Right cardiac atrium (tissue), 5 donors: ENCODE data around the gene HIKESHI. TPM values are rescaled to one million over a fixed set of nuclear protein-coding genes. Genes with fewer than 3 reads are reported as not detected.

Source experiments
- ATAC-seq, 2 donors: fragments of 200-7000 bp; cut with Tn5 transposase; one replicate each; pipeline versions ENCODE4 v1.8.0 to v1.9.1; 2020; ENCODE audit warnings: moderate library complexity in 2 of 2, mild to moderate bottlenecking in 1 of 2
- DNase-seq, 3 donors: peaks; one replicate each; pipeline ENCODE4 v3.0.0-alpha.2; 2020
- H3K27ac ChIP-seq: one replicate; pipeline ENCODE4 v1.5.1; 2013; ENCODE audit warnings: mild to moderate bottlenecking, low read length, control low read depth, moderate library complexity
- H3K27me3 ChIP-seq: one replicate; pipeline ENCODE4 v1.6.1; 2013; ENCODE audit not compliant: control insufficient read depth, insufficient read depth
- H3K4me1 ChIP-seq: one replicate; pipeline ENCODE4 v1.6.1; 2013; ENCODE audit warnings: low read length; ENCODE audit not compliant: control insufficient read depth, insufficient read depth
- H3K4me3 ChIP-seq: one replicate; pipeline ENCODE4 v1.5.1; 2013; ENCODE audit warnings: low read length, control low read depth
- H3K9me3 ChIP-seq: one replicate; pipeline ENCODE4 v1.6.1; 2013; ENCODE audit warnings: low read length; ENCODE audit not compliant: control insufficient read depth
- WGBS: extraction: QIAGEN DNeasy Blood & Tissue Kit; methylation state at CpG from one replicate; pipeline ENCODE4 v1.1.7; 2013; 5-methylcytosine and 5-hydroxymethylcytosine counted together
- intact Hi-C, 4 donors: fragments of 100-400 bp; cut with DNase I; formaldehyde crosslinking; loops; one replicate each; pipeline versions ENCODE4 v1.11.0 to v1.14.0; 2022 to 2023
- long read RNA-seq, 4 donors: library from polyadenylated mRNA; unstranded; transcript quantifications; one replicate each; pipeline ENCODE4 v2.0.0, GENCODE V29; 2020 to 2021
- polyA plus RNA-seq: library from polyadenylated mRNA; stranded (reverse); fragments of 200-250 nt; gene quantifications from one replicate; pipeline ENCODE4 v1.2.3, GENCODE V29; 2013
- total RNA-seq, 4 donors: library from RNA; stranded (reverse); fragmentation: NEBNext Ultra II Directional; extraction: Animal tissue kit (Norgen Biotek cat#: 25700); gene quantifications; one replicate each; pipeline ENCODE4 v1.2.1, GENCODE V29; 2021
- donor health status: healthy with polysubstance abuse.
- donor health status: DM: no; HTN: yes; CAD: no.
- donor health status: DM: no; HTN: no; CAD: no.
- donor health status: DM: no; HTN: yes; CAD: no; lungs with severe emphysema.
- donor health status: DM: yes; HTN: yes; CAD: no.

The HIKESHI gene
- total RNA-seq (10 to 100 TPM; 43.7 to 47.7 (median 44.3) TPM), polyA plus RNA-seq (54.8 TPM)
- long read RNA-seq, donor 1, transcript HIKESHI-201 (5 exons, 1,113 nt) = major isoform, 21 of 27 reads
- long read RNA-seq, donor 1, partial matches to known transcripts = 2 of 27 reads
- long read RNA-seq, donor 1, other reads (novel, unspliced or antisense) = 1 of 27 reads
- long read RNA-seq, donor 2, transcript HIKESHI-201 (5 exons, 1,113 nt) = major isoform, 13 of 18 reads
- long read RNA-seq, donor 2, partial matches to known transcripts = 1 of 18 reads
- long read RNA-seq, donor 2, other reads (novel, unspliced or antisense) = 2 of 18 reads
- long read RNA-seq, donor 3, transcript HIKESHI-201 (5 exons, 1,113 nt) = major isoform, 23 of 38 reads
- long read RNA-seq, donor 3, partial matches to known transcripts = 7 of 38 reads
- long read RNA-seq, donor 3, other reads (novel, unspliced or antisense) = 4 of 38 reads
- long read RNA-seq, donor 4, transcript HIKESHI-201 (5 exons, 1,113 nt) = major isoform, 9 of 13 reads
- long read RNA-seq, donor 4, partial matches to known transcripts = 0 of 13 reads
- long read RNA-seq, donor 4, other reads (novel, unspliced or antisense) = 2 of 13 reads

DNA sequence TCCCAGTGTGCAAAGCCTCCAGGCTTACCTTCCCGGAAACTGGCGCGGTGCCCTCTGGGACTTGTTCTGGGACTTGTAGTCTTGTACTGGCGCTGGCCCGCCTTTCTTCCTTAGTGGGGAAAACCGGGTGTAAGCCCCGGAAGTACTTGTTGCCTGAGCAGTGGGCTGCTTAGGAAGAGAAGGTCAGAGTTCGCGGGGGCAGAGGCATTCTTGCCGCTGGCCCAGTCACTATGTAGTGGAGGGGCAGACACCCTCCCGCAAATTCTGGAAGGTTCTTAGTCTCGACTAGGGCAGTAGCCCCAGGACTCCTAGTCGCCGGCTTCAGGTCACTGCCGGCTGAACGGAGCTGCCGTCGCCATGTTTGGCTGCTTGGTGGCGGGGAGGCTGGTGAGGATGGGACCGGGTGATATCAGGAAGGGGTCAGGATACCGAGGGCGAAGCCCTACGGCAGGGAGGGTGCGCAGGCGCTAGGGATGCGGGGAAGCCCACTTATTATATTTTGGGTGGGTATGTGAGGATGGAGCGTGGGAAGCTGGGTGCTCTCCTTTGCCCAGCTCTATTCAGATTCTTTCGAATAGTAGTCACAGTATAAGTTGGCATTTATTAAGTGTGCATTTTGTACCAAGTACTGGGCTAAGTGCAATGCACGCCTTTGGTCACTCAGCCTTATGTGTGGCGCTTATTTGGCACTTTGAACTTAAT lies at the start of gene HIKESHI:
TSS of gene HIKESHI (plus strand) at position 149 of the 702 bp plus-strand sequence. CDS start at position 358, 209 bp downstream.
- Histone ChIP-seq H3K9me3 (no peaks in the 10 kb centered on the region), H3K27ac (peak within 1 kb of the TSS; percentile 65), H3K27me3 (no peaks in the 10 kb centered on the region), H3K4me1 (no peaks in the 10 kb centered on the region), H3K4me3 (peak within 1 kb of the TSS; percentile 91)
- intact Hi-C loops = no loop called here
- WGBS = under 1% methylated on average over 30 of the region's 30 CpGs
- peak; percentile 99 to 100 for ATAC-seq
- DNase-seq = peak; percentile 100

GRCh38 chr11:86255896-86256295 lies 46.1 kb upstream of the HIKESHI start:
- WGBS = 96% methylated on average over 1 of the region's 1 CpG
- H3K27ac ChIP-seq = no peak overlapping the region
- H3K4me3 ChIP-seq = no peak overlapping the region
- no peaks in the 10 kb centered on the region for H3K9me3 ChIP-seq
- H3K4me1 ChIP-seq = no peaks in the 10 kb centered on the region
- ATAC-seq = no peak
- H3K27me3 ChIP-seq = no peaks in the 10 kb centered on the region
- DNase-seq = no peak
- intact Hi-C loops = no loop called here

- DNase-seq (no peak), ATAC-seq (no peak)
- no peaks in the 10 kb centered on the region for H3K9me3 ChIP-seq
- no peaks in the 10 kb centered on the region for H3K4me1 ChIP-seq
- intact Hi-C loops = no loop called here
- no peak overlapping the region for H3K27ac ChIP-seq
- 70% methylated on average over 6 of the region's 6 CpGs for WGBS
- no peak overlapping the region for H3K4me3 ChIP-seq
- H3K27me3 ChIP-seq = no peaks in the 10 kb centered on the region
Measured at GRCh38 chr11:86256608-86257007, 45.4 kb upstream of the HIKESHI start.

- Histone ChIP-seq H3K4me3 (no peak overlapping the region), H3K27ac (no peak overlapping the region), H3K4me1 (no peaks in the 10 kb centered on the region), H3K9me3 (no peaks in the 10 kb centered on the region), H3K27me3 (no peaks in the 10 kb centered on the region)
- intact Hi-C loops = no loop called here
- ATAC-seq = no peak
- DNase-seq = no peak
Measured at GRCh38 chr11:86257446-86257845, 44.6 kb upstream of the HIKESHI start.

GRCh38 chr11:86259730-86260129 lies 42.3 kb upstream of the HIKESHI start:
- WGBS = 60% methylated on average over 1 of the region's 1 CpG
- intact Hi-C loops = no loop called here

GRCh38 chr11:86261328-86261727 lies 40.7 kb upstream of the HIKESHI start:
- no peaks in the 10 kb centered on the region for H3K9me3 ChIP-seq
- no peak for DNase-seq
- ATAC-seq = no peak
- H3K4me3 ChIP-seq = no peak overlapping the region
- WGBS = 90% methylated on average over 3 of the region's 3 CpGs
- H3K27ac ChIP-seq = no peak overlapping the region
- H3K4me1 ChIP-seq = no peaks in the 10 kb centered on the region
- intact Hi-C loops = no loop called here
- no peaks in the 10 kb centered on the region for H3K27me3 ChIP-seq

More at GRCh38 chr11:86259730-86260129, 42.3 kb upstream of the HIKESHI start:
- ATAC-seq = no peak
- no peak for DNase-seq
- Histone ChIP-seq H3K27me3 (no peaks in the 10 kb centered on the region), H3K4me3 (no peak overlapping the region), H3K27ac (no peak overlapping the region), H3K9me3 (no peaks in the 10 kb centered on the region), H3K4me1 (no peaks in the 10 kb centered on the region)

- ATAC-seq (no peak), DNase-seq (no peak)
- no peak overlapping the region for H3K27ac ChIP-seq
- intact Hi-C loops = no loop called here
- H3K4me1 ChIP-seq = no peaks in the 10 kb centered on the region
- 97% methylated on average over 6 of the region's 6 CpGs for WGBS
- H3K27me3 ChIP-seq = no peaks in the 10 kb centered on the region
- H3K9me3 ChIP-seq = no peaks in the 10 kb centered on the region
- no peak overlapping the region for H3K4me3 ChIP-seq
Measured at GRCh38 chr11:86262387-86262786, 39.7 kb upstream of the HIKESHI start.

GRCh38 chr11:86264649-86265048 lies 37.4 kb upstream of the HIKESHI start:
- intact Hi-C loops = no loop called here
- DNase-seq = no peak
- 97% methylated on average over 2 of the region's 2 CpGs for WGBS

GRCh38 chr11:86265194-86265593 lies 36.8 kb upstream of the HIKESHI start:
- Histone ChIP-seq H3K4me3 (no peak overlapping the region), H3K4me1 (no peaks in the 10 kb centered on the region), H3K9me3 (no peaks in the 10 kb centered on the region), H3K27ac (no peak overlapping the region), H3K27me3 (no peaks in the 10 kb centered on the region)
- intact Hi-C loops = no loop called here
- DNase-seq (no peak), ATAC-seq (no peak)

More at GRCh38 chr11:86264649-86265048, 37.4 kb upstream of the HIKESHI start:
- Histone ChIP-seq H3K4me1 (no peaks in the 10 kb centered on the region), H3K9me3 (no peaks in the 10 kb centered on the region), H3K27me3 (no peaks in the 10 kb centered on the region), H3K4me3 (no peak overlapping the region), H3K27ac (no peak overlapping the region)
- no peak for ATAC-seq

DNA sequence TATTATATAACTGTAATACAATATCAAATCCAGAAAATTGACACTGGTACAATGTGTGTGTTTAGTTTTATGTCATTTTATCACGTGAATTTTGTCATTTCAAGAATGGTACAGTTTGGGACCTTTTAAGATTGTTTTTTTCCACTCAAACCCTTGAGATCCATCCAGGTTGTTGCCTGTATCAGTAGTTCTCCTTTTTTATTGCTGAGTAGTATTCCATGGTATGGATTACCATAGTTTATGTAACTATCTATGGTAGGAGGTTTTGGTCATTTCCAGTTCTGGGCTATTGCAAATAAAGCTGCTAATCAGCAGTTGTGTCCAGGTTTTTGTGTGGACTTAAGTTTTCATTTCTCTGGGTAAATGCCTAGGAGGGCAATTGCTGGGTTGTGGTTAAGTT lies 32.4 kb upstream of the HIKESHI start:
- Histone ChIP-seq H3K4me1 (no peaks in the 10 kb centered on the region), H3K27ac (no peak overlapping the region), H3K4me3 (no peak overlapping the region), H3K27me3 (no peaks in the 10 kb centered on the region), H3K9me3 (no peaks in the 10 kb centered on the region)
- WGBS = 94% methylated on average over 1 of the region's 1 CpG
- intact Hi-C loops = no loop called here
- no peak for ATAC-seq
- DNase-seq = no peak

DNA sequence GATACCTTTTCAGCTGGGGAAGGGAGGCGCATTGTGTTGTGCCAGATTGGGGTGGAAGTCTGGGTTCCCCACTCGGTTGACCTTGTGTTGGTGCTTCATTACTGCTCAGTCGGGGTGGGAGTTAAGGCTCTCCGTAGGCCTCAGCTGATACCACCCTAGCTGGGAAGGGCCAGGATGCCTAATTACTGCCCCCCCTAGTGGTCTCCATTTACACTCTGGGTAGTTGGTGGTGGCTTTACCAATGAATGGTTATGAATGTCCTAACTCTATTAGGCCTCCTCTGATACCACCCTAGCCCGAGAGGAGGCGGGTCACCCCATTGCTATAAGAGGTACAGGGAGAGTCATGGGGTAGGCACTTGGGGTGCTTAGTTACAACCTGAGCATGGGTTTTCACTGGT lies 27.5 kb upstream of the HIKESHI start:
- no peak for ATAC-seq
- H3K27ac ChIP-seq = no peak overlapping the region

More for the DNA sequence above, 27.5 kb upstream of the HIKESHI start:
- DNase-seq = no peak
- Histone ChIP-seq H3K9me3 (no peaks in the 10 kb centered on the region), H3K4me3 (no peak overlapping the region), H3K4me1 (no peaks in the 10 kb centered on the region), H3K27me3 (no peaks in the 10 kb centered on the region)
- intact Hi-C loops = no loop called here
- 86% methylated on average over 6 of the region's 6 CpGs for WGBS
